Endothelial cell of umbilical vein (primary cell): ENCODE data around the gene CFHR1. TPM values are rescaled to one million over a fixed set of nuclear protein-coding genes. Genes with fewer than 3 reads are reported as not detected.

Experiments used
- BruUV-seq: library from RNA; stranded (reverse); fragments of 400-500 nt; replicated peaks from 2 replicates; lab custom pipeline; 2021; lab: Mats Ljungman, UMichigan
- CTCF ChIA-PET: fragments of 300-600, 350-600 bp; sonication (Branson Sonifier 250); formaldehyde crosslinking; loops from one replicate; lab custom pipeline; 2021; ENCODE audit warnings: antibody characterized with exemption, inconsistent platforms; lab: Charles Lee
- POLR2A ChIA-PET: fragments of 300-600, 350-600 bp; sonication (Branson Sonifier 250); formaldehyde crosslinking; loops from one replicate; lab custom pipeline; 2021; ENCODE audit warnings: antibody characterized with exemption, inconsistent platforms; lab: Charles Lee
- DNase-seq: peaks from one replicate; pipeline ENCODE4 v3.0.0-alpha.2; 2011; ENCODE audit warnings: low read depth, low spot score
- FAIRE-seq: peaks from 2 replicates; lab custom pipeline; 2011; peaks lifted over from hg19 to GRCh38; lab: Jason Lieb, UNC
- H2AFZ ChIP-seq: 2 replicates; pipeline ENCODE4 v1.6.0; 2012; ENCODE audit warnings: low read depth, low read length, control low read depth, inconsistent platforms
- H3K27ac ChIP-seq: 2 replicates; pipeline ENCODE4 v1.5.1; 2011; ENCODE audit warnings: low read depth, mild to moderate bottlenecking, control low read depth, low read length, moderate library complexity; ENCODE audit not compliant: insufficient read depth
- H3K27me3 ChIP-seq, 2 experiments: 2 replicates each; pipeline versions ENCODE4 v1.6.0 to v1.6.1; 2011; ENCODE audit warnings: low read length in 2 of 2, mixed read lengths in 1 of 2; ENCODE audit not compliant: control insufficient read depth in 2 of 2, insufficient read depth in 2 of 2
- H3K36me3 ChIP-seq, 2 experiments: 2 replicates in 1 of 2; 3 replicates in 1 of 2; pipeline ENCODE4 v1.5.1; 2011; ENCODE audit warnings: low read length in 2 of 2, mild to moderate bottlenecking in 1 of 2, moderate library complexity in 1 of 2; ENCODE audit not compliant: control insufficient read depth in 2 of 2, insufficient read depth in 2 of 2; ENCODE audit errors: extremely low read depth in 1 of 2
- H3K4me1 ChIP-seq: 3 replicates; pipeline ENCODE4 v1.5.1; 2011; ENCODE audit warnings: mild to moderate bottlenecking, low read length; ENCODE audit not compliant: control insufficient read depth, insufficient read depth; ENCODE audit errors: extremely low read depth
- H3K4me2 ChIP-seq: 2 replicates; pipeline ENCODE4 v1.6.1; 2011; ENCODE audit warnings: low read length, control low read depth, mixed read lengths; ENCODE audit not compliant: insufficient read depth
- H3K4me3 ChIP-seq, 3 experiments: fragments of 200-600 bp in 1 of 3; sonication (generic), shearing (Covaris generic) in 1 of 3; replicated peaks in 1 of 3; 2 replicates each; pipeline ENCODE4 v1.5.1; 2011 to 2016; ENCODE audit warnings: control low read depth in 3 of 3, low read length in 3 of 3, mild to moderate bottlenecking in 2 of 3, inconsistent platforms in 1 of 3, low read depth in 1 of 3, moderate library complexity in 1 of 3; ENCODE audit not compliant: insufficient read depth in 1 of 3
- H3K79me2 ChIP-seq: 2 replicates; pipeline ENCODE4 v1.6.0; 2012; ENCODE audit warnings: low read length, inconsistent platforms; ENCODE audit not compliant: control insufficient read depth, insufficient read depth
- H3K9ac ChIP-seq: replicated peaks from 2 replicates; pipeline ENCODE3; 2011; ENCODE audit warnings: low read length, control low read depth; ENCODE audit not compliant: insufficient read depth; ENCODE audit errors: extremely low read depth
- H3K9me1 ChIP-seq: replicated peaks from 3 replicates; pipeline ENCODE4 v1.6.0; 2011; ENCODE audit warnings: mild to moderate bottlenecking, low read length; ENCODE audit not compliant: control insufficient read depth, insufficient read depth; ENCODE audit errors: extremely low read depth
- H3K9me3 ChIP-seq: replicated peaks from 2 replicates; pipeline ENCODE4 v1.5.1; 2012; ENCODE audit warnings: low read length, inconsistent platforms; ENCODE audit not compliant: control insufficient read depth, insufficient read depth
- H4K20me1 ChIP-seq: replicated peaks from 2 replicates; pipeline ENCODE3; 2011; ENCODE audit warnings: mild to moderate bottlenecking, low read length; ENCODE audit not compliant: control insufficient read depth, insufficient read depth; ENCODE audit errors: extremely low read depth
- EZH2 ChIP-seq: IDR thresholded peaks from 2 replicates; pipeline ENCODE4 v1.6.1; 2012; ENCODE audit warnings: borderline replicate concordance, low read depth, mild to moderate bottlenecking, moderate library complexity, low read length, inconsistent platforms; ENCODE audit not compliant: severe bottlenecking
- FOS ChIP-seq: IDR thresholded peaks from 2 replicates; pipeline ENCODE4 v1.6.1; 2011; ENCODE audit warnings: mild to moderate bottlenecking, low read length, moderate library complexity, borderline replicate concordance; ENCODE audit not compliant: insufficient read depth
- GATA2 ChIP-seq: IDR thresholded peaks from 2 replicates; pipeline ENCODE4 v1.7.0; 2011; ENCODE audit warnings: low read depth, mild to moderate bottlenecking, moderate library complexity, mixed read lengths, low read length; ENCODE audit not compliant: insufficient read length, insufficient read depth
- JUN ChIP-seq: IDR thresholded peaks from 2 replicates; pipeline ENCODE4 v1.6.1; 2011; ENCODE audit warnings: borderline replicate concordance, low read depth; ENCODE audit not compliant: insufficient read length, insufficient read depth
- MYC ChIP-seq: IDR thresholded peaks from one replicate; pipeline ENCODE4 v1.6.1; 2011; ENCODE audit warnings: mild to moderate bottlenecking, low read depth, low read length
- POLR2A ChIP-seq: IDR thresholded peaks from 2 replicates; pipeline ENCODE4 v1.6.1; 2012; ENCODE audit warnings: low read depth, mild to moderate bottlenecking, control low read depth, low read length
- POLR2AphosphoS5 ChIP-seq: IDR thresholded peaks from 2 replicates; pipeline ENCODE4 v1.6.1; 2012; ENCODE audit warnings: low read depth, mild to moderate bottlenecking, control low read depth, low read length, moderate library complexity; ENCODE audit not compliant: insufficient read depth
- dilution Hi-C: fragments of 300-500 bp; cut with MboI; formaldehyde crosslinking; loops from one replicate; pipeline ENCODE4 v1.15.0; 2019; ENCODE audit warnings: low sequenced_read_pairs; ENCODE audit not compliant: extremely low pct_ligation_motif_present
- intact Hi-C: fragments of 100-400 bp; cut with micrococcal nuclease; formaldehyde crosslinking; loops from one replicate; pipeline ENCODE4 v1.10.0; 2022
- polyA plus RNA-seq, 4 experiments: library from polyadenylated mRNA; depleted of rRNA in 3 of 4; stranded (reverse) in 3 of 4; unstranded in 1 of 4; fragments of >200 nt; gene quantifications; 2 replicates each; pipeline versions ENCODE4 v1.2.1 to v1.2.3, GENCODE V29; 2011 to 2012; ENCODE audit warnings: missing spikeins in 1 of 4
- total RNA-seq: library from RNA; stranded (reverse); gene quantifications from 2 replicates; pipeline ENCODE4 v1.2.3, GENCODE V29; 2021
- TF ChIP-seq, protein P1 (sequence below), 2 donors: IDR thresholded peaks; 1 replicate in 1 of 2; 2 replicates in 1 of 2; pipeline ENCODE4 v1.5.1; 2011; ENCODE audit warnings: low read length in 2 of 2, mild to moderate bottlenecking in 2 of 2, moderate library complexity in 2 of 2, control low read depth in 1 of 2, inconsistent platforms in 1 of 2, low read depth in 1 of 2; ENCODE audit not compliant: insufficient read depth in 1 of 2; ENCODE audit errors: extremely low read depth in 1 of 2
- TF ChIP-seq, protein P2 (sequence below): IDR thresholded peaks from 2 replicates; pipeline ENCODE4 v1.6.1; 2011; ENCODE audit not compliant: insufficient read depth, insufficient read length

CFHR1 gene
- total and polyA plus RNA-seq, 2 donors (not counting 3 experiments of a cell fraction or from before 2014, with no cell fraction given): 0.11 TPM; not detected in 1

DNA sequence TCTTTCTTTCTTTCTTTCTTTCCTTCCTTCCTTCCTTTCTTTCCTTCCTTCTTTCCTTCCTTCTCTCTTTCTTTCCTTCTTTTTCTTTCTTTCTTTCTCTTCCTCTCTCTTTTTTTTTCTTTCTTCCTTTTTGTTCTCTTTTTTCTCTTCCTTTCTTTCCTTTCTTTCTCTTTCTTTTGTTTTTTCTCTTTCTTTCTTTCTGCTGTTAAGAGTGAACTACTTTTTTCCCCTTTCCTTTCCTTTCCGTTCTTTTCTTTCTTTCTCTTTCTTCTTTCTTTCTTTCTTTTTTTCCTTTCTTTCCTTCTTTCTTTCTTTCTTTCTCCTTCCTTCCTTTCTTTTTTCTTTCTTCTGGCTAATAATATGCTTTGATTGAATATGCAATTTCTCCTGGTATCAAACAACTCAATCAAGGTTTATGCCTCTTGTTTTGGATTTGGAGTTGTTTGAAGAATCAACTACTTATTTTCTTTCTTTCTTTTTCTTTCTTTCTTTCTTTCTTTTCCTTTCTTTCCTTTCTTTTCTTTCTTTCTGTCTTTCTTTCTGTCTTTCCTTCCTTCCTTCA lies 40.9 kb downstream of the CFHR1 start:
- DNase-seq: no peak
- no peak overlapping the region for H3K4me3 ChIP-seq
- no peaks in the 10 kb centered on the region for H3K9me1 ChIP-seq
- H2AFZ ChIP-seq: no peak overlapping the region
- BruUV-seq: no TSS peak
- dilution Hi-C loops: no loop called here
- H4K20me1 ChIP-seq: no peaks in the 10 kb centered on the region
- H3K36me3 ChIP-seq: no peaks in the 10 kb centered on the region
- H3K27me3 ChIP-seq: no peaks in the 10 kb centered on the region
- no peak for FAIRE-seq
- POLR2A ChIA-PET: no interaction called here
- intact Hi-C loops: no loop called here
- no peak overlapping the region for H3K9ac ChIP-seq
- H3K9me3 ChIP-seq: no peaks in the 10 kb centered on the region
- no peak overlapping the region for H3K4me2 ChIP-seq
- no peaks in the 10 kb centered on the region for H3K4me1 ChIP-seq
- TF ChIP-seq POLR2AphosphoS5: no peak
- TF ChIP-seq JUN: no peak
- no peak for TF ChIP-seq GATA2
- TF ChIP-seq FOS: no peak
- no peak for TF ChIP-seq POLR2A
- no peak for TF ChIP-seq EZH2
- TF ChIP-seq, protein P1, sequence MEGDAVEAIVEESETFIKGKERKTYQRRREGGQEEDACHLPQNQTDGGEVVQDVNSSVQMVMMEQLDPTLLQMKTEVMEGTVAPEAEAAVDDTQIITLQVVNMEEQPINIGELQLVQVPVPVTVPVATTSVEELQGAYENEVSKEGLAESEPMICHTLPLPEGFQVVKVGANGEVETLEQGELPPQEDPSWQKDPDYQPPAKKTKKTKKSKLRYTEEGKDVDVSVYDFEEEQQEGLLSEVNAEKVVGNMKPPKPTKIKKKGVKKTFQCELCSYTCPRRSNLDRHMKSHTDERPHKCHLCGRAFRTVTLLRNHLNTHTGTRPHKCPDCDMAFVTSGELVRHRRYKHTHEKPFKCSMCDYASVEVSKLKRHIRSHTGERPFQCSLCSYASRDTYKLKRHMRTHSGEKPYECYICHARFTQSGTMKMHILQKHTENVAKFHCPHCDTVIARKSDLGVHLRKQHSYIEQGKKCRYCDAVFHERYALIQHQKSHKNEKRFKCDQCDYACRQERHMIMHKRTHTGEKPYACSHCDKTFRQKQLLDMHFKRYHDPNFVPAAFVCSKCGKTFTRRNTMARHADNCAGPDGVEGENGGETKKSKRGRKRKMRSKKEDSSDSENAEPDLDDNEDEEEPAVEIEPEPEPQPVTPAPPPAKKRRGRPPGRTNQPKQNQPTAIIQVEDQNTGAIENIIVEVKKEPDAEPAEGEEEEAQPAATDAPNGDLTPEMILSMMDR (IDR thresholded peaks at IDR 0.05; ENCODE audit: extremely low read depth in 1 of 2, insufficient read depth in 1 of 2, low read depth in 1 of 2, low read length in 2 of 2): no peak
- no peak for TF ChIP-seq MYC
- TF ChIP-seq, protein P2, sequence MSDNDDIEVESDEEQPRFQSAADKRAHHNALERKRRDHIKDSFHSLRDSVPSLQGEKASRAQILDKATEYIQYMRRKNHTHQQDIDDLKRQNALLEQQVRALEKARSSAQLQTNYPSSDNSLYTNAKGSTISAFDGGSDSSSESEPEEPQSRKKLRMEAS: no peak
- H3K27ac ChIP-seq: no peak overlapping the region
- CTCF ChIA-PET: no interaction called here
- H3K79me2 ChIP-seq: no peaks in the 10 kb centered on the region
